GOT3 (cell line): ENCODE data around the gene RAD51B.
"Not testable (repeated sequence)": the region's sequence is repeated elsewhere in the genome, so short reads cannot be mapped to it uniquely, and the experiment has no call there.

ENCODE experiments used
- DNase-seq: peaks from one replicate; lab custom pipeline; 2025; ENCODE audit warnings: mixed read lengths; lab: John Stamatoyannopoulos, UW

The RAD51B gene

GRCh38 chr14:68405961-68406360 lies 586.4 kb downstream of the RAD51B start:
- no peak for DNase-seq

GRCh38 chr14:68407285-68407684 lies 587.7 kb downstream of the RAD51B start:
- no peak for DNase-seq

- no peak for DNase-seq
These were observed 588.2 kb downstream of the RAD51B start for GRCh38 chr14:68407825-68408224.

- no peak for DNase-seq
These were observed 589.1 kb downstream of the RAD51B start for GRCh38 chr14:68408680-68409079.

- DNase-seq: no peak
These were observed 589.8 kb downstream of the RAD51B start for GRCh38 chr14:68409387-68409786.

- no peak for DNase-seq
These were observed 593.2 kb downstream of the RAD51B start for GRCh38 chr14:68412505-68413465.

GRCh38 chr14:68413509-68413908 lies 593.9 kb downstream of the RAD51B start:
- DNase-seq: no peak

- no peak for DNase-seq
These were observed 594.5 kb downstream of the RAD51B start for GRCh38 chr14:68414121-68414520.

GRCh38 chr14:68416171-68416570 lies 596.6 kb downstream of the RAD51B start:
- DNase-seq: no peak

GRCh38 chr14:68417009-68417650 lies 597.6 kb downstream of the RAD51B start:
- no peak for DNase-seq

GRCh38 chr14:68418174-68419118 lies 598.9 kb downstream of the RAD51B start:
- no peak for DNase-seq

GRCh38 chr14:68420350-68420749 lies 600.8 kb downstream of the RAD51B start:
- no peak for DNase-seq

- DNase-seq: no peak
These were observed 601.5 kb downstream of the RAD51B start for GRCh38 chr14:68421116-68421515.

- DNase-seq: no peak
These were observed 604.1 kb downstream of the RAD51B start for GRCh38 chr14:68423686-68424085.

- DNase-seq: no peak
These were observed 605.0 kb downstream of the RAD51B start for GRCh38 chr14:68424443-68425172.

GRCh38 chr14:68426661-68427549 lies 607.3 kb downstream of the RAD51B start:
- DNase-seq: no peak

- no peak for DNase-seq
These were observed 607.9 kb downstream of the RAD51B start for GRCh38 chr14:68427550-68427890.

GRCh38 chr14:68428900-68429299 lies 609.3 kb downstream of the RAD51B start:
- DNase-seq: not testable (repeated sequence)

- DNase-seq: not testable (repeated sequence)
These were observed 614.6 kb downstream of the RAD51B start for GRCh38 chr14:68434173-68434572.

GRCh38 chr14:68435631-68436030 lies 616.1 kb downstream of the RAD51B start:
- not testable (repeated sequence) for DNase-seq
